22Rv1 (cell line): ENCODE data around the gene DYNLT3.

Source experiments
- H3K27ac ChIP-seq: fragments of 450-650 bp; 2 replicates; pipeline ENCODE4 v1.5.1; 2017
- ZFX ChIP-seq: fragments of 450-650 bp; IDR thresholded peaks from 2 replicates; pipeline ENCODE4 v1.6.1; 2017; ENCODE audit warnings: antibody characterized with exemption, borderline replicate concordance
- TF ChIP-seq, protein P1 (sequence below): fragments of 450-650 bp; IDR thresholded peaks from 2 replicates; pipeline ENCODE4 v1.5.1; 2017; ENCODE audit warnings: mild to moderate bottlenecking

Gene DYNLT3

DNA sequence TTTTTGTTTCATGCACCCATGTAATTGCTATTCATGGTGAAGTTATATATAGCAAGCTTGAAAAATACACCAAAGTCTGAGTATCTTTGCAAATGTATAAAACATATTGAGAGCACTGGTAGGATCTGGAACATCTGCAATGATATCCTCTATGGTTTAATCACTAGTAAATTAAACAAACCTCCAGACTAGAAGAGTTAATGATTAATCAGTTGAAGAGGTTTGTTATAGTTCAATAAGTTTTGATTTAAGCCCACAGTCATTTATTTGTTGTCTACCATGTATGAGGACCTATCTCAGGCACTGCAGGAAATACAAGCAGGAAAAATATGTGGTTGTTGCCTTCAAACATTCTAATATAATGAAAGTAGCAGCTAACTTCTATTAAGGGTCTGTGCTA lies 51.1 kb downstream of the DYNLT3 start:
- TF ChIP-seq ZFX: no peak
- TF ChIP-seq, protein P1, sequence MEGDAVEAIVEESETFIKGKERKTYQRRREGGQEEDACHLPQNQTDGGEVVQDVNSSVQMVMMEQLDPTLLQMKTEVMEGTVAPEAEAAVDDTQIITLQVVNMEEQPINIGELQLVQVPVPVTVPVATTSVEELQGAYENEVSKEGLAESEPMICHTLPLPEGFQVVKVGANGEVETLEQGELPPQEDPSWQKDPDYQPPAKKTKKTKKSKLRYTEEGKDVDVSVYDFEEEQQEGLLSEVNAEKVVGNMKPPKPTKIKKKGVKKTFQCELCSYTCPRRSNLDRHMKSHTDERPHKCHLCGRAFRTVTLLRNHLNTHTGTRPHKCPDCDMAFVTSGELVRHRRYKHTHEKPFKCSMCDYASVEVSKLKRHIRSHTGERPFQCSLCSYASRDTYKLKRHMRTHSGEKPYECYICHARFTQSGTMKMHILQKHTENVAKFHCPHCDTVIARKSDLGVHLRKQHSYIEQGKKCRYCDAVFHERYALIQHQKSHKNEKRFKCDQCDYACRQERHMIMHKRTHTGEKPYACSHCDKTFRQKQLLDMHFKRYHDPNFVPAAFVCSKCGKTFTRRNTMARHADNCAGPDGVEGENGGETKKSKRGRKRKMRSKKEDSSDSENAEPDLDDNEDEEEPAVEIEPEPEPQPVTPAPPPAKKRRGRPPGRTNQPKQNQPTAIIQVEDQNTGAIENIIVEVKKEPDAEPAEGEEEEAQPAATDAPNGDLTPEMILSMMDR: no peak
- H3K27ac ChIP-seq: 0 out of 2 replicates have a peak overlapping the region, but pooled peaks have one; percentile 8
